ENCODE results near the gene CLDN11.

Gene CLDN11

DNA sequence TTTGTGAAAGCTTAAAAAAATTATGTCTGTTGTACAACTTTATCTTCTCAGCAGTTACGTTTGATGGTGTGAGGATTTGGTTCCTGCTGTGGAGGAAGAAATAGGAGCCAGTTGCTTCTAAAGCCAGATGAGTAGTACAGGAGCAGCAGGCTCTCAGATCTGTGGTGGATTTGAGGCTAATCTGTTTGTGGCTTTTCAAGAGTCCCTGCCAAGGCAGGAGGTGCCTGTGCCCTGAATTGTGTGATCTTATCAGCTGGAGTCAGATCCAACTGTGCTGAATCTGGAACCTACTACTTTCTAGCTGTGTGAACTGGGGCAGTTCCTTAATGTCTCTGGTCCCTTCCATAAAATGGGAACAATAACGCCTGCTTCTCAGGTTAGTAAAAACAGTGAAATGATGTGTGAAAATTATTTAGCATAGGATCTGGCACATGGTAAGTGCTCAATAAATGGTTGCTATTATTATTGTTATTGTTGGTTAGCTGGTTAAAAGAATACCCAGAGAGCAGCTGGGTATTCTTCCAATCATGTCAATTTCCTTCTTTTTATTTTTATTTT lies 7.7 kb downstream of the CLDN11 start:
- no peak for DNase-seq (ENCODE audit: low spot score)

DNA sequence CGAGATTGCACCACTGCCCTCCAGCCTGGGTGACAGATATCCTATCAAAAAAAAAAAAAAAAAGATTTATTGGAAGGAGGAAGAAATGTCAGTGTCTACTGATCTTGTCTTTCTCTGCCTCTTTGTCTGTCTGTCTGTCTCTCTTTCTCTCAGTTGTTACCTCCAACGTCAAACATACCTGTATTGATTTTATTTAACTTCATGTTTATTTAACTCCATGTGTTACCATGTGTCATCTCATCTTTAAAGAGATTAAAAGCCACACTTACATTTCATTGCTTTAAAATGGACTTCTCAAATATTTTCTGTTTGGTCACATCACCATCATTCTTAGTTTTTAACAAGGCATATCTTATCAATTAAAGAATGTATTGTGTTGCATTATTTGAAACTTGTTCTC lies 9.4 kb downstream of the CLDN11 start:
- DNase-seq (ENCODE audit: low spot score) = no peak

DNA sequence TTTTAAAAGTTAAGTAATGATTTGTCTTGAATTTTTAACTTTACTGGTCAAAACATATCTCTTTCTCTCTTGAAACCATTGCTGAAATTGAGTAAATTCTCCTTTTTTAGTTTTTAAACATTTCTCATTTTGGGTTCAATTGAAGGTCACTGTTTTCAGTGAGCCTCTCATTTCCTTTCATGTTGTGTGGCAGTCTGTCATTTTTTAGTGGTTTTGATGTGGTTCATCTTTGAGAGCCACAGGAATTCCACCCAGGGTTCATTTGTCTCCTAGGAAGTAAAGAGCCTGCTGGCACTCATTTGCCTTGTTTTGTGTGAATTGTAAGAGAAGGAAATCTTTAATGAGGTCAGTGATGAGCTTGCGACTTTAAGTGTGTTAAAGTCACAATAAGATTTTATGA lies 10.4 kb downstream of the CLDN11 start:
- DNase-seq (ENCODE audit: low spot score) = no peak

DNA sequence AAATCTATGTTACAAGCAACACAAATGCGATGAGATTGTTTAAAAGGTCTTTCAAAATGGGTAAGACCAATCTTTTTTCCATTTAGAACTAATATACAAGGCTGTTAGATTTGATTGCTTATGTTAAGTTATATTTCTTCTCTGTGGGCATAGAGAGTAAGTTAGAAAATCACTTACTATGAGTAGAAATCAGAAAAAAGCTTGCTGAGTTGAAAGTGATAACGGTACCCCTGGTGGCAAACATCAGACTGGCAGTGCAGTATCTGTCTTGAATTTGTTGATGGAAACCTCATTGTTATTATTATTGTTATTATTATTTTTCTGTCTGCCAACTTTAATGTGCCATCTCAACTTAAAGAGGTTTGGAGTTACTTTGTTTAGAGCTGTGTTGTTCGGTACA lies 12.4 kb downstream of the CLDN11 start:
- DNase-seq (ENCODE audit: low spot score) = no peak

GRCh38 chr3:170432416-170432815 lies 13.7 kb downstream of the CLDN11 start:
- no peak for DNase-seq (ENCODE audit: low spot score)

DNA sequence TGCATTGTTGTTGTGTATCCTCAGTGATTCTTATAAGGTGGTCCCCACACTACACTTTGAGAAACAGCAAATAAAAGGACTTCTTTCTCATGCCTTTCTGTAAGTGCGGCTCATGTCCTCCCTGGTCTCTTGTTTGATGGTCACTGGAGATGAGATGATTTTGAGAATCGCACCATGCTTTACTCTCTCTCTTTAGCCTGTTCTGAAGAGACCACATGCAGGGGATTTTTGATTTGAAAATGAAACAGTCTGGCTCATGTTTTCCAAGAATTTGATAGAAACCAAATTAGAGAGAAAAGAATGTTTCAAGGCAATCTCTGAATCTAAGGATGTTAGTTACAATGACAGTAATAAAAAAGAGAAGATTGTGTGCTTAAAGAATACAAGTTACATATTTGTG lies 18.0 kb downstream of the CLDN11 start:
- no peak for DNase-seq (ENCODE audit: low spot score)

DNA sequence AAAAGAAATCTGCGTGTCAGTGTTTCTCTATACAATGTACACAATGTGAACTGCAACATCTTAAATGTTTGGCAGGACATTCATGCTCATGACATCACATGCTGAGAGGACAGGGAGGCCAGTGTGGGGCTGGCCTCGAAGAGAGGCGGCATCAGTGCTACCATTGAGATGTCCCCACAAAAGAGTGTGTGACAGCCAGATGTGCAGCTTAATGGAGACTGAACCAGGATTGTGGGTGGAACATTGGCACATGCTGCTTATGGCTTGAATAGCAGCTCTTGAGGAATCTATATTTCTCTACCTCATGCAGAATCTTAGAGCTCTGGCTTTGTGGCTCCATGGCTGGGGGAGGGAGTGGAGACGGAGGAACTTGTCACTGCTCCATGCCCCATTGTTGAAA lies 18.5 kb downstream of the CLDN11 start:
- DNase-seq (ENCODE audit: low spot score) = no peak

DNA sequence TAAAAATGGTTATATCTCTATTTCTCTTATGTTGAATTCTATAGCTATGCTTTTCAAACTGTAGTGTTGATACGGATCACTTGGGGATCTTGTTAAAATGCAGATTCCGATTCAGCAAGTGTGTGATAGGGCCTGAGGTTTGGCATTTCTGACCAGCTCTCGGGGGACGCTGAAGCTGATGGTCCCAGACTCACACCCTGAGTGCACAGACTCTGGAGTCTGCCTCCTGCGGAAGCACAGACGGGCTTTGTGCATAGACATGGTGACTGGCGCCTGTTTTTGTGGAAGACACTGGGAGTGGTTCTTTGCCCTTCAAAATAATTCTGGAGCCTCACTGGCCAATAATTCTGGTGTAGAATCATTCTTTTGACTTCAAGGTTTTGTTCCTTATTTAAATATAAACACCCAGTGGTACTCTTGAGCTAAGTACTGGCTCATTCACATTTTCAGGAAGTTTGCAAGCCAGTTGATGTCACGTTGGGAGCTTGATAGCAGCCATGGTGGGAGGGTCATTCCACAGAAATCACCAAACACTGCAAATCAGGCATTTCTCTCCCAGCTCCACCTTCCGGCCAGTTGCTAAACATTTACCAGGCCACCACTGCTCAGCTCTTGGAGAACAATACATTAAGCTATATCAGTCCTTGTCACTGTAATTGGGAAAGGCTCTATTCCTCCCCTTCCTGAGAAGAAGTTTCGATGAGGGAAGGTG lies 19.2 kb downstream of the CLDN11 start:
- no peak for DNase-seq (ENCODE audit: low spot score)

GRCh38 chr3:170438836-170439235 lies 20.2 kb downstream of the CLDN11 start:
- no peak for DNase-seq (ENCODE audit: low spot score)

DNA sequence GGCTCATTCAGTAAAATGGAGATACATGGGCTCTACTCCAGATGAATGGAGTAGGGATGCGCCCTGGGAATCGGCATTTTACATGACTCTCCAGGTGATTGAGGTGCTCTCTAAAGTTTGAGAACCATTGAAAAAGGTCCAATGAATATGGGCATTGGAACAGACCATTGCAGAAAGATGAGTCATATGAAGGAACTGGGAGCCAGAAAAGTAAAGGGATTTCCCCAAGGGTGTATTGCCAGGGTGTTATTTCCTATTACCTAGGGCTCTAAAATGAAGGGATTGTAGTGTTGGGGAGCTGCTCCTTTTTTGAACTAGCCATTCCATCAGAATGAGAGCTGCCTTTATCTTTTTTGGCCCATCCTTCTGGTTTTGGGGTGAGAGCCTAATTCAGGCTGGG lies 21.7 kb downstream of the CLDN11 start:
- DNase-seq (ENCODE audit: low spot score) = no peak

DNA sequence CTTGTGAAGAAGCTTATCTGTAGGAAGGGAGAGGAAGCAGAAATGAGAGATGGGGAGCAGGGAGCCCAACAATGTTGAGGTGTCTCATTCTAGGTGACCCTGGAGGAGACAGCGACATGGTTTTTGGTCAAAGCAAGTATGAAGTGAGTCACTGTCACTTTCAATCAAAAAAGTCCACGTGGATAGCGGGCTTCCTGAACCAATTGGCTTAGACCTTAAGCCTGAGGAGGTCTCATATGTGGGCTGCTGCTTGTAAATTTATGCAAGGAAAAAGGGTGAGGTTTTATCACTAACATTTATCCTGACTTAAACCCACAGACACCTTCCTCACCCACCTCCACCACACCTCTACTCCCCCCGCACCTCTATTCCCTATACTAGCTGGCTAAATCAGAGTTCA lies 22.7 kb downstream of the CLDN11 start:
- DNase-seq (ENCODE audit: low spot score) = no peak

DNA sequence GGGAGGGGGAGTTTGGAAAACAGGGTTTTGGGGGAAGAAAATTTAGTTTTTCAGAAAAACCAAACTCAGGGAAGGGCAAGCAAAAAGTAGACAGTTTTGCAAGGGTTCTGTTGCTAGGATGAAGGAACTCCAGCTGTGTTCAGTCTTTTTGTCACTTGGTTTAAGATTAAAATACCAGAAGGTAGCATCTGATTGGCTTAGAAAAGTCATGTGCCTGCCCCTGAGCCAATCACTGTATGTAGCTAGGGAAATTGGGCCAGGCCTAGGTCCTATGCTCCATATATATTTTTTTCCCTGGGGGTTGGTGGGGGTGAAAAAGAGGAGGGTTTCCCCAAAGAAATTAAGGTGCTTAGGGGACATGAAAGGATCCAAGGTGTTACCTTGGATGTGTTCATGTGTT lies 24.3 kb downstream of the CLDN11 start:
- DNase-seq (ENCODE audit: low spot score) = peak; percentile 19

DNA sequence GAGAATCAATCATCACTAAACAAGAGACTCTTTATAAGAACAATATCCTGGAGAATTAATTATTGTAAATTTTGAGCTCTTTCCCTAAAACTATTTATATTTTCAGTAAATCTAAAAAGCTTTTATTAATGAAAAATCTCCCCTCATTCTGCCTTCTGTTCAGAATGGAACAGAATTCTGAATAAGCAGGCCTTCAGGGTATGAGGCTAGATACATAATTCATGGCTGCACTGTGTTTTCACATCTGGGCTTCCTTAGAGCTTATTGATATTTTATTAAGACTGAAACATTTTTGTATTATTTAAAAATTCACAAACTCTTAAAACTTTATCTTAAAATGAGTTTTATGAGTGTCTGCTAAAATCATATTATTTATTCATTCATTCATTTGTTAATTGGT lies 24.8 kb downstream of the CLDN11 start:
- no peak for DNase-seq (ENCODE audit: low spot score)

DNA sequence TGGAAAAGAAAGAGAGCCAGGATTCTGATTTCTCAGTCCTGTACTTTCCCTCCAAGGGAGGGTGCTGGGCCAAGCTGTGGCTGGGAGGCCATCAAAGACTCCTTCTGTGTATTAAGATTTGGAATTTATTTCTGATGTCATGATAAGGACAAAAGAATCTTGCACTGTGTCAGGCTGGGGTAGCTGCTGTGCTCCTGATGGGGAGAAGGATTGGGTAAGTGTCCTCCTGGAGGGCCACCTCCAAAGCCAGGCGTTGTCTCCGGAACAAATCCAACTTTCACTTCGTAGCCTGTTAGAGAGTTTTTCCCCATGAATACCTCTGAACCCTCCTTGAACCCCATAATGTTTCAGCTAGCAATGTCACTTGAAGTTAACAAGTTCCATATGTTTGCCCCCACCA lies 29.9 kb downstream of the CLDN11 start:
- DNase-seq (ENCODE audit: low spot score) = no peak

DNA sequence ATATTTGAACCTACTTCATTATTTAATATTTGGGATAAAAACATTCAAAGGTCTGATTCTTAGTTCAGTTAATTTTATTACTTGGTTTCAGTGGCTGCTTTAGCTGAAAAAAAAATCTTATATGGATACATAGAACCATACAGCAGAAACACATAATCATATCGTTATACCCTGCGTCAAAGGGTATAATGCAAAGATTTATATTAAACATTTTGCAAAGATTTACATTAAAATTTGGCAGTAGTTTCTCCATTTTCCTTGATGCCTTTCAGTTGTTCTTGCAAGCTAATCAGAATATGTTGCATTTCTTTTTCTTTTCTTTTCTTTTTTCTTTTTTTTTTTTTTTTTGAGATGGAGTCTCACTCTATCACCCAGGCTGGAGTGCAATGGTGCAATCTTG lies 31.4 kb downstream of the CLDN11 start:
- no peak for DNase-seq (ENCODE audit: low spot score)

- no peak for DNase-seq (ENCODE audit: low spot score)
Measured at GRCh38 chr3:170454509-170454908, 35.8 kb downstream of the CLDN11 start.

DNA sequence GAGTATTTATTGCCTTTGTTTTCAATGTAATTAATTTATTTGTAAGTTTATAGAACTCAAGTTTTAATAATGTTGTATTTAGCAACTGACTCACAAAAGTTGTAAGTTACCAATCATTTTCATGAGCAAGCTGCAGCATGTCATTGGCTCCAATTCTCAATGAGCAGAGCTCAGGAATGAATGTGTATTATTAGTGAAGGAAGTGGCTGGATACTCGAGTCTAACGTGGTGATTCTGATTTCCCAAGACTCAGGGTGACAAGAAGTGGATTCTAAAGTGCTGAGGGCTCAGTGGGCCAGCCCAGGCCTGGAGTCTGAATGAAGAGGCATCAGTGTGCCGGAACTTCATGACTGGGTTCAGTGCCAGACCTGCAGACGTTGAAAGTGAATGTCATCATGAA lies 39.6 kb downstream of the CLDN11 start:
- no peak for DNase-seq (ENCODE audit: low spot score)

- no peak for DNase-seq (ENCODE audit: low spot score)
Measured at GRCh38 chr3:170463011-170463410, 44.3 kb downstream of the CLDN11 start.

DNA sequence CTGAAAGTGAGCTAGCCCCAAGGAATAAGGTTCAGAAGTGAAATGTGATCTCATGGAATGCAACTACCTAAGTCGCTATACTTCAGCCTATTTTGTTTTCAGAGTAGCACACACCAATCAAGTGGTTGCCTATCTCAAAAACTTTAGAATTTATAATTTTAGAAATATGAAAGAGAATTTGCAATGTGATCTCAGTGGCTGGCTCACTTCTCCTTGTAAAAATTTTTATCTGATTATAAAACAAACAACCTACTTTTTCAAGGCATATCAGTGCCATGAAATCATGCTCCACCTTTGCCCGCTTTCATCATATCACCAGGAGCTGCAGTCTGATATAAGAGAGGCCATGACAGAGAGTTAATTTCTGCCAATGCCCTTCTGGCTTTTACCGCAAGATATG lies 47.3 kb downstream of the CLDN11 start:
- DNase-seq (ENCODE audit: low spot score) = no peak

- DNase-seq (ENCODE audit: low spot score) = no peak
Measured at GRCh38 chr3:170467007-170467406, 48.3 kb downstream of the CLDN11 start.

GRCh38 chr3:170467571-170468147 lies 49.0 kb downstream of the CLDN11 start:
- no peak for DNase-seq (ENCODE audit: low spot score)

GRCh38 chr3:170469151-170470062 lies 50.7 kb downstream of the CLDN11 start:
- DNase-seq (ENCODE audit: low spot score) = no peak

All from NAMALWA (cell line).